GM23248 (cell line): ENCODE measurements around the gene ZBTB12.

Source experiments
- EZH2 ChIP-seq: fragments of 200-600 bp; sonication (generic); IDR thresholded peaks from 2 replicates; pipeline ENCODE4 v1.6.1; 2018; ENCODE audit warnings: antibody characterized with exemption, mild to moderate bottlenecking; ENCODE audit not compliant: insufficient read depth, poor library complexity, severe bottlenecking
- EZH2phosphoT487 ChIP-seq: fragments of 200-600 bp; sonication (generic); IDR thresholded peaks from 2 replicates; pipeline ENCODE4 v1.6.1; 2018; ENCODE audit warnings: antibody characterized with exemption, moderate library complexity, mild to moderate bottlenecking, low read depth; ENCODE audit not compliant: insufficient read depth

DNA sequence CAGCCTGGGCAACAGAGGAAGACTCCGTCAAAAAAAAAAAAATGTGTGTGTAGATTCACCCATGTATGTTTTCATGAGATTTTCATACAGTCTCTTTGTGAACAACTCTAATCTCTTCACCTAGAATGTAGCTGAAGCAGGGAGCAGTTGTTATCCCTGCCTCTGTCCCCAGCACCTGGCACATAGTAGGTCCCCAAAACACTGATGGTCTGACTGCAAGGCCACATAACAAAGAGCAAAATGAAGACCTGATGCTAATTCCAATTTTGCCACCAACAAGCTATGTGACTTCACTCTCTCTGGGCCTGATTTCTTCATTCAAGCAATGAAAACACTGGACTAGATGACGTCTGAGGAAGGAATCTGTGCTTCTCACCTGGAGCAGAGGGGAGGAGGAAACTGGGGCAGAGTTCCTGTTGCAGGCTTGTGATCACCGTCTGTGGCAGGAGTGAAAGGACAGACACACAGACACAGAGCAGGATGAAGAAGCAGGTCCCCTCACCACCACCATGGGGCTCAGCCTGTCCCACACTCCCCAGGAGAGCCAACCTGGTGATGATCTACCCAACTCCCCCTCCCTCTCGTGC is 27.7 kb downstream of the ZBTB12 start:
- TF ChIP-seq EZH2 (no peak), EZH2phosphoT487 (no peak)
